ENCODE results near the gene TM9SF1.

The TM9SF1 gene

GRCh38 chr14:24172871-24173281, 22.4 kb downstream of the TM9SF1 start:
- H3K4me3 ChIP-seq (ENCODE audit: low read depth, low read length) = peak overlapping the region; percentile 73
- no peak for DNase-seq (ENCODE audit: low read depth)

GRCh38 chr14:24172261-24172860, 22.9 kb downstream of the TM9SF1 start:
- no peak for TF ChIP-seq CTCF (conservative IDR thresholded peaks at IDR 0.05; ENCODE audit: low read depth, low read length)
- H3K4me3 ChIP-seq (ENCODE audit: low read depth, low read length) = peak overlapping the region; percentile 73
- DNase-seq (ENCODE audit: low read depth) = no peak

More at GRCh38 chr14:24172871-24173281, 22.4 kb downstream of the TM9SF1 start:
- no peak for TF ChIP-seq CTCF (conservative IDR thresholded peaks at IDR 0.05; ENCODE audit: low read depth, low read length)

GRCh38 chr14:24171422-24172260, 23.6 kb downstream of the TM9SF1 start, which contains the start of gene REC8:
TSS of gene REC8 (plus strand) at chr14:24172080. CDS start at chr14:24172553, 473 bp downstream.
- H3K4me3 ChIP-seq (ENCODE audit: low read depth, low read length) = peak within 1 kb of the TSS; percentile 73
- no peak for TF ChIP-seq CTCF (conservative IDR thresholded peaks at IDR 0.05; ENCODE audit: low read depth, low read length)
- DNase-seq (ENCODE audit: low read depth) = peak; percentile 99

- DNase-seq (ENCODE audit: low read depth) = no peak
These were observed 27.6 kb downstream of the TM9SF1 start for GRCh38 chr14:24167469-24168114.

GRCh38 chr14:24165785-24166184, 29.5 kb downstream of the TM9SF1 start:
- H3K4me3 ChIP-seq (ENCODE audit: low read depth, low read length) = no peak overlapping the region
- TF ChIP-seq CTCF (conservative IDR thresholded peaks at IDR 0.05; ENCODE audit: low read depth, low read length) = no peak
- DNase-seq (ENCODE audit: low read depth) = no peak

More at GRCh38 chr14:24167469-24168114, 27.6 kb downstream of the TM9SF1 start:
- no peak for TF ChIP-seq CTCF (conservative IDR thresholded peaks at IDR 0.05; ENCODE audit: low read depth, low read length)
- H3K4me3 ChIP-seq (ENCODE audit: low read depth, low read length) = no peak overlapping the region

- no peak for DNase-seq (ENCODE audit: low read depth)
- TF ChIP-seq CTCF (conservative IDR thresholded peaks at IDR 0.05; ENCODE audit: low read depth, low read length) = no peak
These were observed 30.7 kb downstream of the TM9SF1 start for GRCh38 chr14:24164518-24164991.

More at GRCh38 chr14:24164518-24164991, 30.7 kb downstream of the TM9SF1 start:
- H3K4me3 ChIP-seq (ENCODE audit: low read depth, low read length) = no peak overlapping the region
